NCI-H82 treated with DMSO at 0.1 percent for 48 hours (cell line): ENCODE measurements around the gene RAB11A.

Experiments used
- DNase-seq: peaks from one replicate; lab custom pipeline; 2025; ENCODE audit not compliant: unreplicated experiment; lab: John Stamatoyannopoulos, UW

RAB11A gene

DNA sequence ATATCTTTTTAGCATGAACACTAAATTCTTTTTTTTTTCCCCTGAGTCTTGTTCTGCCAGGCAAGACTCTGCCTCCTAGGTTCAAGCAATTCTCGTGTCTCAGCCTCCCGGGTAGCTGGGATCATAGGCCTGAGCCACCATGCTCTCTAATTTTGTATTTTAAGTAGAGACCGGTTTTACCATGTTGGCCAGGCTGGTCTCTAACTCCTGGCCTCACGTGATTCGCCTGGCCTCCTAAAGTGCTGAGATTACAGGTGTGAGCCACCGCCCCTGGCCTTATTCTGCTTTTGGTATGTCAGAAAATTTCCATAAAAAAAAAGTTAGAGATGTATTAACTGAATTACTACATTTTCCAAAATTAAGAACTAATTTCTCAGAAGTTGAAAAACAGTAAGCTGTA lies 14.3 kb downstream of the RAB11A start:
- DNase-seq, result no peak

DNA sequence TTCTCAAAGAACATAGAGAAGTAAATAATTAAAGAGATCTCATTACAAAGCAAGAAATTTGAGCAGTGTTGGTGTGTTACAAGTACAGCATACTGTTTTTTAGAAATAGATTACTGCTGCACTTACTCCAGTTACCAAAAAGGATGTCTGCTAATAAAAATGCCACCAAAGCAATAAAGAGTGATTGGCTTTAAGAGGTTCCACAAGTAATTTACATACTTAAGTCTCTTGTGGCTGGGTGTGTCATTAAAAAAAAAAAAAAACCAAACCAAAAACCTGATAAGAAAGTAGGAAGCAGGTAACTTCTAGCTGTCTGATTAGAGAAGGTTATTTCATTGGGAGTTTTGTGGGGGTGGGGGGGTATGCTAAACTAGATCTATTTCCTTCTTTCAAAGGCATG lies 15.2 kb downstream of the RAB11A start:
- no peak for DNase-seq

DNA sequence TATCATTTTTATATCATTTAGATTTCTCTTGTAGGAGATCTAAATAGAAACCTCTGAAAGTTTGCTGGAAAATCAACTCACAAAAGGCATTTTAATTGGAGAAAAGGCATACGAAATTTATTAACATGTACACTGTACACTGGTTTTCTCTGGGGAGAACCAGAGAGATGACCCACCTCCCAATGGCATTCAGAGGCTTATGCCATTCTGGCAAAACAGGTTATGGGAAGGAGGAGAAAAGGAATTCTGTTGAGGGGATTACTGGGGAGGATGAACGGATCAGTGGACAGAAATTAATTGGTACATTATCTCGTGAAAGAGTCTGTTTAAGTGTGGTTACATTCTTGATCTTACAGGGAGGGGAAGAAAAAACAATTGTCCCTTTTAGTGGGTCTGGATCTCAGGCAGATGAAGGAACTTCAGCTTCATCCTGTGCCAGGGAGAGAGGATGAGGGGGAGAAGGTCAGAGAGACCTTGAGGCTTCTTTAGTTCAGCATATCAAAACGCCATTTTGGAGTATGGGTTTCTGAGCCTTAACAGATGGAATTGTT lies 16.5 kb downstream of the RAB11A start:
- DNase-seq, result peak; percentile 12

DNA sequence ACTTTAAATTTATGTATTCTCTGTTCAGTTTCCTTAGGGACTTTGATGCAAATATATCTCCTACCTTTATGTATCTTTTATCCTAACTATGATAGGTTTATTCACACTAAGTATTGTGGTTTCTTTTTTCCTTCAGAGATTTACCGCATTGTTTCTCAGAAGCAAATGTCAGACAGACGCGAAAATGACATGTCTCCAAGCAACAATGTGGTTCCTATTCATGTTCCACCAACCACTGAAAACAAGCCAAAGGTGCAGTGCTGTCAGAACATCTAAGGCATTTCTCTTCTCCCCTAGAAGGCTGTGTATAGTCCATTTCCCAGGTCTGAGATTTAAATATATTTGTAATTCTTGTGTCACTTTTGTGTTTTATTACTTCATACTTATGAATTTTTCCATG lies 18.3 kb downstream of the RAB11A start:
- no peak for DNase-seq

DNA sequence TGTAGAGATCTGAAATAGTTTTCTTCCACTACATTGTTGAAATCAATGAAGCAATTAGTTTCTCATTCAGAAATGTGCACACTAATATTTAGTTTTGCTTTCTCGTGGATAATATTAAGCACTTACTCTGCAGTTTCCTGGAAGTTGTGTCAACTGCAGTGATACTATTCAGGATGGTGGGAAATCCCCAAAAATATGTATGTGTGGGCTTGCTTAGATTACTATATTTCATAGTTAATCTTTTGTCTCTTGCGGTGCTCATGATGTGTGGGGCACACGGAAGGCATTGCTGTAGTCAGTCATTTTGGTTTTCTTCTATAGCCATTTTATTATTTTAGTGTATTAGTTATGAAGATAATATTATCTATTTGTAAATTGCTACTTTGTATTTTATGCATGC lies 19.7 kb downstream of the RAB11A start:
- no peak for DNase-seq

DNA sequence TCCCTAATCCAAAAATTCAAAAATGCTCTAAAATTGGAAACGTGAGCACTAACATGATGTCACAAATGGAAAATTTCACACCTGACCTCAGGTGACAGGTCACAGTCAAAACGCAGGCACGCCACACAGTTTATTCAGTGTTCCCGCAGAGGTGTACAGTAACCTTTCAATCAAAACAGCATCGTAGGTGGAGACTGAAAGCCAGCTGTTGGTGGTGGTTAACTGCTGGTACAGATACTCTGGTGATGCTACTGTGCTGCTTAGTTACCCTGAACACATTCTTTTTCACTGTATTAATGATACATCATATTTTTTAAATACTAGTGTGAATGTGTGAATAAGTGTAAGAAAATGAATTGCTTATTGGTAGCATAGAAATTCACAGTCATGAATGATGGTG lies 23.8 kb downstream of the RAB11A start:
- no peak for DNase-seq

DNA sequence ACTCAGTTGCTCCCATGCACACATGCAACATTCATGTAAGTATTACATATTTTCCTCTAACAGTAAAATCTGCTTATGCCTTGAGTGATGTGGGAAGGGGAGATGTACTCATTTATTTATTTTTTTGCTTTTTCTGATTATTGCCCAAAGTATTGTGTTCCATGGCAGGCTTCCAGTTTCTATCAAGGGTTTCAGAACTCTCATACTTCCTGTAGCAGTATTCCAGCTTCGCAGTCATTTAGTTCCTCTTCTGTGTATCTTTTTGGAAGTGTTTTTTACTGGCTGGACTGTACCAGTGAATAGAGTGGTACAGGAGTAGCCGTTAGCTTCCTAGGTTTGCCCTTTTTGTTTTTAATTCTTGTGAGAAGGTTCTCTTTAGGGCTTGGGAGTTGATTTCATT lies 26.9 kb downstream of the RAB11A start:
- no peak for DNase-seq

DNA sequence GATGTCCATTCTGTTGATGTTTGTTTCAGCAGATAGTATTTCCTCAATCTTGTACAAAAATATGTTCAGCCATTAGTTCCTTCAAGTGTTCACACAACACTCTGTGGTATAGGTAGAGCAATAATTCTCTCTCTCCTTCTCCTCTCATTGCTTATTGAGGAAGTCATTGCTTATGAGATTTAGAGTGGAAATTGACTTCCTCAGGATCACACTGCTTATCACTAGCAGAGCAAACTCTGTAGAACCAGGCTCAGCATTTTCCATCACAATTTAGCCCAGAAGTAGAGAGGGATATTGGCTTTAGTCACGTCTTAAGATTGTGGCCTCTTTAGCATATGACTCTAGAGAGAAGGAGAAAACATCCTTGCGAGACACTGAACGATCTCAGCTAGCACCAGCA lies 31.2 kb downstream of the RAB11A start:
- DNase-seq, result no peak

DNA sequence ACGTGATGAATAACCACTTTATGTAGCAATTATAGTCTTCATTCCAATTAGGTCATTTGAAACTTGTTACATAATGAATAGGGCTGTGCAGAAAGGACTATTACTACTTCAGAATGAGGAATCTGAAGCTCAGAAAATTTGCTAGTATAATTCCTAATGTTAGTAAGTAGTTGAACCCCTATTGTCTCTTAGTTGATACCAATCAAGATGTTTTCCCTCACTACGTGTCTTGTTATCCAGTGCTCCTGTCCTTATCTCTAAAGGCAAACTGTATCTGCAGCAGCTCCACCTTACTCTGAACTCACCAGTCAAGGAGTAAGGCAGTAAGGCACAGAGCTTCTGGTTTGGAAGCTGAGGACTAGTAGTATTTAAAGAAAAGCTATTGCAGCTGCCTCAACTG lies 32.0 kb downstream of the RAB11A start:
- no peak for DNase-seq

DNA sequence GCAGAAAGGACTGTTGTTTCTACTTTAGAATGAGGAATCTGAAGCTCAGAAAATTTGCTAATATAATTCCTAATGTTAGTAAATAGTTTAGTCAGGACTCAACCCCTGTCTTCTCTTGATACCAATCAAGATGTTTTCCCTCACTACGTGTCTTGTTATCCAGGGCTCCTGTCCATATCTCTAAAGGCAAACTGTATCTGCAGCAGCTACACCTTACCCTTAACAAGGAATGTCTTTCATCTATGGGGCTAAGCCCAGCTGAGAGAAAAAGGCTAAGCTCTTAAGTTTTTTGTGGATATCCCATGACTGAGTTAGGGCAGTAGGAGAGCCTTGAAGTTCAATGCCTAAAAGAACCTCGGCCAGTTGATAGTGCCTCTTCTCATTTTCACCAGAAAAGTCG lies 32.5 kb downstream of the RAB11A start:
- no peak for DNase-seq

DNA sequence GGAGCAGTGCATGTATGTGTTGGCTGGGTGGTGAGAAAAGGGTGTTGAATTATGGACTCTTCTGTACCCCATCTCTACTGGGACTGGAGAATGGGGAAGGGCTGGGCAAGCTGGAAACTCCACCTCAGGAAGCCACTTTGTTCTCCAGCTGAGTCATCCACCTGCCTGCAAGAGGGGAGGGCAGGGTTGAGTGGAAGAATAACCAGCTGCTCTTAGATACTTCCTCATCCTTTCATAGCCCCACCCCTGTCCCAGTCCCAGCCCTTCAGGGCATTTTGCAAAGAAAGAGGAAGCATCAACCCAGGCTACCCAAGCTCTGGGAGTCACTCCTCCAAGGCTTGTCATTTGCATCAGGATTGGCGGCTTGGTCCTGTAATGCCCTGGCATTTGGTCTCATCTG lies 33.1 kb downstream of the RAB11A start:
- no peak for DNase-seq

DNA sequence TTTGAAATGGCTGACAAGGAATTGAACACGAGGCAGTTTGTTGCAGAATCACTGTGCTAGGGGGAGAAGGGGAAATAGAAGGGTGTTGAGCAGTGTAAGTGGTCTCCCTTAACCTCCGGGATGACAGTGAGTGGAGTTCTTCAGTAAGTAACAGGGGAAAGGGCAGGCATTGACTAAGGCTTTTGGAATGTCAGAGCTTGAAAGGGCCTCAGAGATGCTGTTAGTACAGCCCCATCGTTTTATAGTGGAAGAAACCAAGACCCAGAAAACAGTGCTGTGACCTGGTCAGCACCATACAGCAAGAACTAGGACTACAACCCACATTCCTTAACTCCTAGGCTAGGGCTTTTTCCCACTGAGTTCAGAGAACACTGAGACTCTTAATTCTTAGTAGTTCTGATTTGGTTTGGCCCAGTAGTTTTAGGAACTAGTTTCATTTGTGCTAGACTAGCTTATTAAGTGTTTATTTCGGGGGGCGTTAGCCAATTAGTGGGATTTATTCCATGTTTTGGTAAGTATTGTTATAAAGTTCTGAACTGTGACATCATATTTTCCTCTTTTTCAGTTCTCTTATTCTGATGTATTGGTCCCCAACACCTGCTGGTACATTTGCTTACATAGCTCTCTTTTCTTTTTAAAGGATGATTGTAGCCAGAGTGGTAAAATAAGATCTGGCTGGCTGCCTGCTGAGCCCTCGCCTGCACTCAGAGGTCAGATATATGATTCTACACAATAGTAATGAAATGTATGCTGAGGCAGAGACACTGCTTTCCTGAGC lies 34.2 kb downstream of the RAB11A start:
- DNase-seq, result no peak

DNA sequence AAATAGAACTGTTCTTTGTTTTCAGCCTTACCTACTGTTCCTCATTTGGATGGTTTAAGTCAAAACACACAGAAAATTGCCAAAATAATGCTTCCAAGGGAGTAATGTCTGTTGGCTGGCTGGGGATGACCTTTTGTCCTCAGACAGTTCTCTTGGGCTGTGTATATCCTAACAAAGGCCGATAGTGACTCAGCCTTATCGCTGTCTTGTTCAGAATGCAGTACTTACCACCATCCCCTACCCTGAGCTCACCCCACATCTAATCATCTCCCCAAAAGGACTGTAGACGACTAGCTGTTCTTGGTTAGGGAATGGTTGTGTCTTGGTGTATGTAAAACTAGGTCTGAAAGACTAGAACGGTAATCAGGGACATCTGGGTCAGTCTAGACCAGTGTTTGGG lies 35.0 kb downstream of the RAB11A start:
- no peak for DNase-seq

DNA sequence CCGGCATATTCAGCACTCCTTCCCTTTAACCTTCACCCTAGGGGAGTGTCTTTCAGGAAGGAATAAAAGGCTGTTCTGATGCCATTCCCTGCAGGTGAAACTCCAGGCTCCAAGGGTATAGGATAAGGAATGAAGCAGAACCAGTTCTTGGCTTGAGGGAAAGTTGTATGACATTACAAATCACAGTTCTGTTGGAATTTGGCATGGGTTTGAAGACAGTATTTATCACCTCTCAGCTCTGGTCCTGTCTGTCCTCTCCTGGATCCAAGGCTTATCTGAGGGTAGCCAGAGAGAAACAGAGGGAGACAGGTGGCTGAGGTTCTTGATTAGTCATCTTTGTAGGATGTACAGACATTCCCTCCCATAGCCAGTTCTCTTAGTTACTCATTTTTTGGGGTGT lies 37.1 kb downstream of the RAB11A start:
- DNase-seq, result no peak

DNA sequence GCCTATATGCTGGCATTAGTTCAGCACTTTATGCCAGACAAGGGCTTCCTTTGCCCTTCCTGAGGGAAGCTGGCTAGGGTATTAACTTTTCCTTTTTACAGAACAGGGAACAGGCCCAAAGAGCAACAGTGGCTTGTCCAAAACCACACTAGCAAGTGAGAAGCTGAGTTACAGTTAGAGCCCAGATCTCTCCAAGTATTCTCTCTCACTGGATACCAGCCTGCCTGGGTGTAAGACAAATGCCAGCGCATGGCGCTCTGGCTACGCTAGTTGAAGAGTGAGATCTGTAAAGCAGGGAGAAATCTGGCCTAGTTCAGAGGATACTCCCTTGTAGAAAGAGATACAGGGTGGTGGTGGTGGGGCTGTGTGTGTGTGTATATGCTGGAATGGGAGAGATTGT lies 38.4 kb downstream of the RAB11A start:
- no peak for DNase-seq

DNA sequence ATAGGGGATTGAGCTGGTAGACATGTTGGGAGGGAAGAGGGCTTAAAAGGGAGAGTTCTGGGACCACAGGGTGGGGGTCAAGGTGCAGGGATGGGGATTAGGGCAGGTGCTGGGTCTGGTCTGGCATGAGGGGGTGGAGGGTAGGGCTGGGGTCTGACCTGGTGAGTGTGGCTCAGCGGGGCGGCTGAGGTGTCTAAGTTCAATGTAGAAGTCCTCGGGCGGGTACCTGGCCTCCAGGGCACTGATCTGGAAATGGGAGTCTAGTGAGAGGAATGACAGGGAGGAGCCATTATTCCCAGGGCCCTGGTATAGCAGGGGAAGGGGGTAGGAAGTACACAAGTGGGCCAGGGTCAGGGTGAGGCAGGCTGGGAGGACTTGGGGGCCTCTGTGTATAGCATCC lies 39.6 kb downstream of the RAB11A start:
- DNase-seq, result no peak

DNA sequence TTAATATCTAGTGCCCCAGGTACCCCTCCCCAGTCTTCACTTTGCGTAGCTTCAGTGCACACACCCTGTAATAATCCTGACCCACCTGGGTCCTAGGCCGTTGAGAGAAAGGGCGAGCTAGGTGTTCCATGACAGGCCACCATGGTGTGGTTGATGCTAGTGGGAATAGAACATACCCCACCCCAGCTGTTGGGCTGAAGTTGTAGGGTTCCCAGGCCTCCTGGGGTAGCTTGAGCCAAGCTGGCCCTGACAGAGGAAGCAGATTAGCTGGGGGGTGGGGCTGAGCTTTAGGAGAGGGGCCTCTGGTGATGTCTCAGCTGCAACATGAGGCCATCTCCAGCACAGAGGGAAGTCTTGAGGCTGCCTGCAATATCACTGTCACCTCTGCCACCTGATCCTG lies 40.5 kb downstream of the RAB11A start:
- DNase-seq, result no peak

DNA sequence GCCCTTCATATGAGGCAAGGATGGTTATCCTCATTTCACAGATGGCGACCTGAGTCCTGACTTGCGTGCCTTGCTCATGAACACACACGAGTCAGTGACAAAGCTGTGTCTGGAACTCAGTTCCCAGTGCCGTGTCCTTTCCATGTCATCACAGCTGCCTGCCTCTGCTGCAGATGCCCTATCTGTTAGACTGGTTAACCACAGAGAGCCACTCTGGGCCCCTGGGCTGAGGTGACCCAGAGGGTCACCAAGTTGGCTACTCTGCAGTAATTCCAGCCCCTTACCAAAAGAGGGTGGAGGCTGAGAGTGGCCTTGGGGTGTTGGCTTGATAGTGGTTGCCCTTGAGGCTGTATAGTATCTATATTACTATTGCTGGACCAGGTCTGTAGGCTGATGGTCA lies 41.0 kb downstream of the RAB11A start:
- DNase-seq, result no peak

DNA sequence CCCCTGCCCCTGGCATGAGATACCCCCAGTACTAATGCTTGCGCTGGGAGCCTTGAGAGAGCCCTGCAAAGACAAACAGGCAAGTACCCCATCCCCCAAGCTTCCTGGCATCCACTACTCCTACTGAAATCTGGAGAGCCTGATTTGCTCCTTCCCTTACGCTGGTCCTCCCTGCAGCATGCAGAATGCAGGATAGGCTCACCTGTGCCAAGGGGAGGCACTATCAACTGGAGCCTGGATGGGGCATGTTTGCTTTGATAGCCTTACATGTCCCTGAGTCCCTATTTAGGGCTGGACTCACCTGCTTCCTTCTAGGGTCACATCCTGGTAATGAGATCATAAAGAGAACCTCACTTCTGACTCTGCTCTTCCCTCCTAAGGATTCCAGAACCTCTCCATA lies 42.9 kb downstream of the RAB11A start:
- DNase-seq, result no peak

DNA sequence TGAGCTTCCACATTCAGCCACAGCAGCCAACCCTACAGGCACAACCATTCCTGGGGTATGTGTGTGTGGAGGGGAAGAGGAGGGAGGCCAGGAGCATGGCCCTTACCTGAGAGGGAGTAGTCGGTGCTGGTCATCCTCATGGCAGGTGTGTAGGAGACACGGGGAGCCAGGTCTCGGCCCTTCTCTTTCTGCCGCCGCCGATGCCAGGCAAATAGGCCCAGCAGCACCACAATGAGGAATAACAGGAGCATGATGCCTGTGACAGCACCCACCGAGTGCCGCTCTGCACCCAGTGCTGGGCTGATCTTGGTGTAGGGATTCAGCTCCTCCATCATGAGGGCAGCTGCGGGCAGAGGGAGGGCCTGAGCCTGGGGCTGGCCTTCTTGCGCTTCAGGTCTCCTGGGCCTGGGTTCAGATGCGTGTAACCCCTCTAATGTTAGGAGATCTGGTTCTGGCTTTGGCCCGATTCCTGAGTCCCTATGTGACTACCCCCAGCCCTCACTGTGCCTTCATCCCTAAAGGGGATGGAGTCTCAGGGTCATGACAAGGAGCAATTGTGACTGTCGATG lies 44.4 kb downstream of the RAB11A start:
- DNase-seq, result no peak

DNA sequence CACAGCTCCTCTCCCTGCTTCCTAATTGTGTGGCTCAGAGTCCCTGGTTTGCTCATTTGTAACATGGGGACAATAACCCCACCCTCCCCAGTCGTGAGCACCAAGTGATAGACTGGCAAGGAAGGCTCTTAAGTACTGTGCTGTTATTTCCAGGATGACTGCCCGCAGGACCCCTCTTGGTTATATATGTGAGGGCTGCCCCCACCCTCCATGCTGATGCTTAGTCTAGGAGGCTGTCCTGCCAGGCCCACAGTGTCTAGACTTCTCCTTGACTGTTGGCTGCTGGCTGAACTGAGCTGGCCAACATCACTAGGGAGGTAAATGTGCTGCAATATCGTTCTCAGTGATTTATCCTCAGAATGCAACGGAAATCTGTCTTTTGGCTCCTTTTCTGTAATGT lies 45.1 kb downstream of the RAB11A start:
- no peak for DNase-seq

DNA sequence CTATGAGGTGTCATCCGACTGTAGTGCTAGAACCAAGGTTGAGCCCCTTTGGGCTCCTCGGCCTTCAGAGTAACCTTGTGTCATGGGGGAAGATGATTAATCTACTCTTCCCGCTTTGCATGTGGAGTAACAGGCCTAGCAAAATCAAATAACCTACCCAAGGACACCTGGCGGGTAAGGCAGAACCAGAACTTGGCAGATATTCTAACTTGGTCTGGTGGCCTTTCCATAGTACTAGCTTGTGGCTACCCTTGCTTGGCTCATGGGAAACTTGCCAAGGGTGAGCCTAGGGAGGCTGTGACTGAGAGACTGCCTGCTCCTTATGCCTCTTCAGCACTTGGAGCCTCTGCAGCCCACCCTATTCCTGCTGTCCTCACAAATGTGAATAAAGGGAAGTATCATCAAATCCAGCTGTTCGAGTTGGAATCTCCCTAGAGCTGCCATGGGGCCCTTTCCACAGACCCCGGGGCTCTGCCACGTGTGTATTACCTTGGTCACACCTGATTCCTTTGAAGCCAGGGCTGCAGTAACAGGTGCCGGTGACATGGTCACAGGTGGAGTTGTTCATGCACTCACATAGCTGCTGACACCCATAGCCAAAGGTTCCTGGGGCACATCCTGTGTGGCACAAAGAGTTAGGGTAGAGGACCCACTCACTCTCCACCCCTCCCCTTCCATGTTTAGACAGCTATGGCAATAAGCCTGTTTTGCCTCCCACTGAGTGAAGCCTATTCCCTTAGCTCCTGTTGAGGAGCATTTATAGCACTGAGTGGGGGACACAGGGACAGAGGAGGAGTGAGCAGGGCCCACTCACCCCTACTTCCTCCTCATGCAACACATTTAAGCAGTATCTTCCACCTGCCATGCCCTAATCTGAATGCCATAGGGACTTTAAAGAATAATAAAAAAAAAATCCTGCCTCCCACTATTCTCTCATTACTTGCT lies 46.0 kb downstream of the RAB11A start:
- DNase-seq, result no peak
